Immature natural killer cell (primary cell): ENCODE results near the gene FOXO3. TPM values are rescaled to one million over a fixed set of nuclear protein-coding genes. Genes with fewer than 3 reads are reported as not detected.
A peak's percentile ranks its signal among the peaks of the same experiment; 100 is the strongest.

Experiments used
- DNase-seq, 3 donors: peaks; one replicate each; pipeline ENCODE4 v3.0.0; 2022; ENCODE audit warnings: mixed read lengths in 1 of 3
- H3K27ac Mint-ChIP-seq, 6 donors: one replicate each; pipeline ENCODE4 v1.8.0; 2020; ENCODE audit warnings: mixed read lengths in 6 of 6, mild to moderate bottlenecking in 5 of 6, inconsistent platforms in 4 of 6, moderate library complexity in 3 of 6
- H3K27me3 Mint-ChIP-seq, 3 donors: one replicate each; pipeline ENCODE4 v1.8.0; 2020 to 2021; ENCODE audit warnings: low read depth in 3 of 3, mild to moderate bottlenecking in 3 of 3, mixed read lengths in 3 of 3, moderate library complexity in 3 of 3, inconsistent platforms in 1 of 3
- H3K36me3 Mint-ChIP-seq, 3 donors: one replicate each; pipeline ENCODE4 v1.8.0; 2020; ENCODE audit warnings: mixed read lengths in 3 of 3, inconsistent platforms in 2 of 3, mild to moderate bottlenecking in 2 of 3
- H3K4me1 Mint-ChIP-seq, 2 donors: one replicate each; pipeline ENCODE4 v1.8.0; 2020; ENCODE audit warnings: inconsistent platforms in 2 of 2, mild to moderate bottlenecking in 2 of 2, mixed read lengths in 2 of 2, moderate library complexity in 1 of 2
- H3K4me3 Mint-ChIP-seq, 5 donors: one replicate each; pipeline ENCODE4 v1.8.0; 2020; ENCODE audit warnings: mild to moderate bottlenecking in 5 of 5, mixed read lengths in 5 of 5, inconsistent platforms in 3 of 5, moderate library complexity in 3 of 5
- H3K9me3 Mint-ChIP-seq, 6 donors: one replicate each; pipeline ENCODE4 v1.8.0; 2020; ENCODE audit warnings: mild to moderate bottlenecking in 6 of 6, mixed read lengths in 6 of 6, inconsistent platforms in 4 of 6, moderate library complexity in 3 of 6
- polyA plus RNA-seq, 3 donors: library from polyadenylated mRNA; unstranded; fragments of 300-500 nt; fragmentation: Illumina TruSeq; gene quantifications; one replicate each; pipeline ENCODE4 v1.2.3, GENCODE V29; 2021

FOXO3 gene
- polyA plus RNA-seq, 3 donors from 2014 or later = 20.3 to 41.3 (median 36.4) TPM

DNA sequence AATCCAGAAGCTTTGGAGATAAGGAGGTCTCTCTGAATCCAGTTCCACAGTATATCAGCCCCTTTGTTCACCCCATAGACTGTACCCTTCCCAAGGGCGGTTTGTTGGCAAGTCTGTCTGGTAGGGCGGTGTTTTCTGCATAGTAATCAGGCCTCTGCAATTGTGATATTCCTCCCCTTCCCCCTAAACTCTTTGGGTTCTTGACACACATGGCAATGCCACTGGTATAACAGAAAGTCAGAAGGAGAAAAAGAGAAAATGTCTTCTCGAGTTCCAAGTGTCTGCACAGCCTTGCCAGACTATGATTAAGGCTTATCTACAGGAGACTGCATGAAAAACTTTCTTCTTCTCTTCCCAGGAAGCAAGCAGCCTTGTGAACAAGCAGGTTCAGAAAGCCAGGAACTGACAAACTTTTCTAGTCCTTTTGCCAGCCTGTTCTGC, 45.6 kb downstream of the FOXO3 start:
- no peak overlapping the region for H3K4me3 Mint-ChIP-seq
- H3K27ac Mint-ChIP-seq = peak overlapping the region in 1 of 6 donors; percentile 28
- DNase-seq = no peak
- H3K27me3 Mint-ChIP-seq = peaks cover 0 to 2% (median 0%) of the 10 kb centered on the region in 3 donors
- no peaks in the 10 kb centered on the region for H3K9me3 Mint-ChIP-seq
- no peaks in the 10 kb centered on the region for H3K36me3 Mint-ChIP-seq
- peaks cover 61 to 91% of the 10 kb centered on the region in 2 donors for H3K4me1 Mint-ChIP-seq

DNA sequence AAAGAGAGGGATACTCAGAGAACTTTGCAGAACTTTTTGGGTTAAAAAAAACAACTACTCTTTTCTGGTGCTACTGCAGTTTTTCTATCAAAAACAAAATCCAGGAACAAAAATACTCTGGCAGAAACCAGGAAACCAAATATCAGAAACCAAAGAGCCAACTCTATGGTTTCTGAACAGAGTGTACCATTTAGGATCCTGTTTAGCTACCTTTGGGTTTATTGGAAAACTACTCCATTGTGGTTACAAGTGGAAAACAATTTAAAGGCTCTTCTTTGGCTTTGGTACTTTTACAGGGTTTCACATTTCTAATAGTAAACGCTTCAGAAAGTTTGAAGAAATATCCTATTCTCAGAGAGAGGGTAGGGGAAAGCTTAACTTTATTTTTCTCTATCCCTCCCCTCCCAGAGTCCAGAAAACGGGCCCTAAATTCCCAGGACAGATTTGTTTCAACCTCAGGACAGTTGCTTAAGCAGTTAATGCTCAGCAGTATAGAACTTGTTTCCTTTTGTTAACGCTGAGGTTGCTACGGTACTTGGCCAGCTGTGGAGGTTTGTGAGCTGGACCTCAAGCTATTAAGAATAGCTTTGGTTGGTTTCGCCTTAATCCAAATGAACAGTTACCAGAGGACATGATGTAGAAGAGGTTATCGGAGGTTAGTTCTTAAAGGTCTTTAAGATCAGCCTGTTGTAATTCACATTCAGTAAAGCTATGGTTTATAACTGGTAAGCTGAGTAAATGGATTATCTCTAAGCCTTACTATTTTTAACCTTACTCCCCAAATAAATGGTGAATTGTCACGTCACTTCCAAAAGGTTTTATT, 47.9 kb downstream of the FOXO3 start:
- Mint-ChIP-seq H3K36me3 (peaks cover 4 to 7% (median 5%) of the 10 kb centered on the region in 3 donors), H3K4me3 (no peak overlapping the region), H3K27ac (no peak overlapping the region), H3K4me1 (peaks cover 61 to 94% of the 10 kb centered on the region in 2 donors), H3K9me3 (peaks cover 0 to 3% (median under 1%) of the 10 kb centered on the region in 6 donors), H3K27me3 (peaks cover 0 to 1% (median 0%) of the 10 kb centered on the region in 3 donors)
- DNase-seq = no peak

- Mint-ChIP-seq H3K27me3 (peaks cover 0 to 2% (median 0%) of the 10 kb centered on the region in 3 donors), H3K4me1 (peaks cover 64 to 94% of the 10 kb centered on the region in 2 donors)
These were observed 48.6 kb downstream of the FOXO3 start for GRCh38 chr6:108609276-108609769.

GRCh38 chr6:108610270-108610839, 49.6 kb downstream of the FOXO3 start:
- peaks cover 62 to 95% of the 10 kb centered on the region in 2 donors for H3K4me1 Mint-ChIP-seq
- H3K27ac Mint-ChIP-seq = peak overlapping the region in 1 of 6 donors; percentile 57

More at GRCh38 chr6:108609276-108609769, 48.6 kb downstream of the FOXO3 start:
- Mint-ChIP-seq H3K36me3 (peaks cover 4 to 8% (median 6%) of the 10 kb centered on the region in 3 donors), H3K27ac (peak overlapping the region in 3 of 6 donors; percentile 0 to 29 (median 4)), H3K9me3 (peaks cover 0 to 3% (median under 1%) of the 10 kb centered on the region in 6 donors), H3K4me3 (no peak overlapping the region)
- no peak for DNase-seq

DNA sequence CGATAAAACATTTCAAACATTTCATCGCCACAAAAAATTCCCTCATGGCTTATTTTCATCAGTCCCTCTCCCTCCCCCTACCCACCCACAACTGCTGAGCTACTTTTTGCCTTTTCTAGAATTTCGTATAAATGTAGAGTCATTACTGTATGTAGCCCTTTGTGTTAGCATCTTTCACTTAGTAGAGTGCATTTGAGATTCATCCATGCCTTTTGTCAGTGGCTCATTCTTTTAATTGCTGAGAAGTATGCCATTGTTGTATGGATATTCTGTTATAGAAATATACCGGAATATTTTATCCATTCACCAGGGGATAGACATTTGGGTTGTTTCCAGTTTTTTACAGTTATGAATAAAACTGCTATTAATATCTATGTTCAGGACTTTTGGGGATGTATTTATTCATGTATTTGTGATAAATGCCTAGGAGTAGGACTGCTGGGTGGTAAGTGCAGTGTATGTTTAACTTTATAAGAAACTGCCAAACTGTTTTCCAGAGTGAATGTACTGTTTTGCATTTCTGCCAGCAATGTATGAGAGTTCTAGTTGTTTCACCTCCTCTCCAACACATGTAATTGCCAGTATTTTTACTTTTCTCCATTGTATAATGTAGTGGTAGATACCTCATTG, 50.4 kb downstream of the FOXO3 start:
- Mint-ChIP-seq H3K4me3 (no peak overlapping the region), H3K27me3 (peaks cover 0 to 2% (median 0%) of the 10 kb centered on the region in 3 donors), H3K27ac (no peak overlapping the region), H3K36me3 (peaks cover 4 to 8% (median 6%) of the 10 kb centered on the region in 3 donors), H3K4me1 (peaks cover 59 to 93% of the 10 kb centered on the region in 2 donors), H3K9me3 (peaks cover 0 to 3% (median under 1%) of the 10 kb centered on the region in 6 donors)
- no peak for DNase-seq

More at GRCh38 chr6:108610270-108610839, 49.6 kb downstream of the FOXO3 start:
- Mint-ChIP-seq H3K9me3 (peaks cover 0 to 3% (median under 1%) of the 10 kb centered on the region in 6 donors), H3K27me3 (peaks cover 0 to 2% (median 0%) of the 10 kb centered on the region in 3 donors), H3K36me3 (peaks cover 4 to 8% (median 6%) of the 10 kb centered on the region in 3 donors), H3K4me3 (no peak overlapping the region)
- DNase-seq = no peak

GRCh38 chr6:108612852-108613251, 52.1 kb downstream of the FOXO3 start:
- H3K27ac Mint-ChIP-seq = no peak overlapping the region
- no peak overlapping the region for H3K4me3 Mint-ChIP-seq
- H3K4me1 Mint-ChIP-seq = peaks cover 53 to 92% of the 10 kb centered on the region in 2 donors
- peaks cover 4 to 8% (median 6%) of the 10 kb centered on the region in 3 donors for H3K36me3 Mint-ChIP-seq
- no peak for DNase-seq
- H3K9me3 Mint-ChIP-seq = peaks cover 0 to 3% (median under 1%) of the 10 kb centered on the region in 6 donors
- H3K27me3 Mint-ChIP-seq = peaks cover 0 to 2% (median 0%) of the 10 kb centered on the region in 3 donors

GRCh38 chr6:108616544-108616943, 55.8 kb downstream of the FOXO3 start:
- Mint-ChIP-seq H3K36me3 (peaks cover 4 to 8% (median 6%) of the 10 kb centered on the region in 3 donors), H3K27ac (no peak overlapping the region), H3K27me3 (peaks cover 0 to 2% (median 1%) of the 10 kb centered on the region in 3 donors), H3K4me1 (peaks cover 53 to 92% of the 10 kb centered on the region in 2 donors), H3K4me3 (no peak overlapping the region), H3K9me3 (peaks cover 0 to 3% (median under 1%) of the 10 kb centered on the region in 6 donors)
- DNase-seq = no peak

GRCh38 chr6:108616973-108617372, 56.3 kb downstream of the FOXO3 start:
- Mint-ChIP-seq H3K9me3 (peaks cover 0 to 3% (median under 1%) of the 10 kb centered on the region in 6 donors), H3K4me1 (peaks cover 54 to 92% of the 10 kb centered on the region in 2 donors), H3K27ac (no peak overlapping the region)

GRCh38 chr6:108618623-108619152, 58.0 kb downstream of the FOXO3 start:
- Mint-ChIP-seq H3K9me3 (no peaks in the 10 kb centered on the region), H3K36me3 (peaks cover 0 to 1% (median 1%) of the 10 kb centered on the region in 3 donors), H3K4me3 (peak overlapping the region in 4 of 5 donors; percentile 2 to 47 (median 12)), H3K4me1 (peaks cover 64 to 95% of the 10 kb centered on the region in 2 donors), H3K27me3 (peaks cover 0 to 1% (median under 1%) of the 10 kb centered on the region in 3 donors), H3K27ac (peak overlapping the region in 4 of 6 donors; percentile 3 to 85 (median 17))
- no peak for DNase-seq

More at GRCh38 chr6:108616973-108617372, 56.3 kb downstream of the FOXO3 start:
- H3K27me3 Mint-ChIP-seq = peaks cover 0 to 2% (median 1%) of the 10 kb centered on the region in 3 donors
- no peak for DNase-seq
- no peak overlapping the region for H3K4me3 Mint-ChIP-seq
- H3K36me3 Mint-ChIP-seq = peaks cover 4 to 8% (median 6%) of the 10 kb centered on the region in 3 donors

- Mint-ChIP-seq H3K9me3 (no peaks in the 10 kb centered on the region), H3K27me3 (peaks cover 0 to 1% (median 0%) of the 10 kb centered on the region in 3 donors), H3K36me3 (no peaks in the 10 kb centered on the region), H3K4me1 (peaks cover 57 to 86% of the 10 kb centered on the region in 2 donors), H3K27ac (peak overlapping the region in 1 of 6 donors; percentile 1), H3K4me3 (peak overlapping the region in 2 of 5 donors; percentile 12 to 39)
- no peak for DNase-seq
These were observed 58.9 kb downstream of the FOXO3 start for GRCh38 chr6:108619431-108620197.

- no peaks in the 10 kb centered on the region for H3K36me3 Mint-ChIP-seq
- no peaks in the 10 kb centered on the region for H3K9me3 Mint-ChIP-seq
- DNase-seq = no peak
- peak overlapping the region in 2 of 6 donors; percentile 15 to 36 for H3K27ac Mint-ChIP-seq
- H3K4me1 Mint-ChIP-seq = peaks cover 59 to 86% of the 10 kb centered on the region in 2 donors
- no peak overlapping the region for H3K4me3 Mint-ChIP-seq
- peaks cover 0 to 1% (median 0%) of the 10 kb centered on the region in 3 donors for H3K27me3 Mint-ChIP-seq
These were observed 60.4 kb downstream of the FOXO3 start for GRCh38 chr6:108621117-108621516.

DNA sequence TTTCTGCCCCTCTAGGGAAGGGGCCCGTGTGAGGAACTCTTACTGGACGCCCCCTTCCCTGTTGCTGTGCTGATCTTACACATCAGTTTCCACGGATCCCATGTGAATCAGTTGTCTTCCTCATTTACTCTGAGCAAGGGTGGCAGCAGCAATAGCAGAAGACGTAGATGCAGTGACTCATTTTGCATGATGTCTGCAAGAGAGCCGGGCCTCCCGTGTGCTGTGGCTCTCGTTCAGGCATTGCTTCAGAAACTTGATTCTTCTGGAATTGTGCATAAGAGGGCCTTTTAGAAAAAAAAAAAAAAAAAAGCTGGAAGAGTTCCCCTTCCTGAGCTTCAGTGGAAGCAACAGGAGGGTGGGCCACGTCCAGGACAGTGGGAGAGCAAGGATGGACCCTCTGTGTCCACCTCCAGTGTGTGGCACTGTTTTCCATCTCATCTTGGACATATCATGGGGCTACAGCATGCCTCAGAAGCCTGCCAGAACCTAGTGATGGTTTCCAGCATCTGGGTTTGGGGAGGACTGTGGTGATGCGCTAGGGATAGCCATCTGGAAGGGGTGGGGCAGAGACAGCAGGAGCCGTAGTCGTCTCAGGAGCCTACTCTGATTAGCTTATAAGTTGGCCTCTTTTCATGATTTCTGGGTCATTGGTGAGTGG, 62.1 kb downstream of the FOXO3 start:
- H3K9me3 Mint-ChIP-seq = no peaks in the 10 kb centered on the region
- peak overlapping the region in 1 of 5 donors; percentile 28 for H3K4me3 Mint-ChIP-seq
- no peak for DNase-seq
- no peaks in the 10 kb centered on the region for H3K36me3 Mint-ChIP-seq
- peaks cover 0 to 1% (median 0%) of the 10 kb centered on the region in 3 donors for H3K27me3 Mint-ChIP-seq
- H3K4me1 Mint-ChIP-seq = peaks cover 71 to 89% of the 10 kb centered on the region in 2 donors
- peak overlapping the region in 3 of 6 donors; percentile 41 to 62 (median 56) for H3K27ac Mint-ChIP-seq
